ENCODE measurements around the gene UVRAG. TPM values are rescaled to one million over a fixed set of nuclear protein-coding genes. Genes with fewer than 3 reads are reported as not detected.

UVRAG gene
- polyA plus RNA-seq, 1 donor (not counting 4 experiments of a cell fraction or from before 2014, with no cell fraction given): 11.9 TPM

GRCh38 chr11:75809991-75810390 lies 5.0 kb upstream of the UVRAG start:
- H3K9me3 ChIP-seq (ENCODE audit: control insufficient read depth, low read depth, low read length): no peaks in the 10 kb centered on the region
- dilution Hi-C loops (cut with MboI; ENCODE audit: extremely low pct_ligation_motif_present, low sequenced_read_pairs): no loop called here
- H3K79me2 ChIP-seq (ENCODE audit: control insufficient read depth, insufficient read depth, low read length): no peaks in the 10 kb centered on the region
- no peak overlapping the region for H3K9ac ChIP-seq (ENCODE audit: control insufficient read depth, extremely low read depth, insufficient read depth, low read length)
- H4K20me1 ChIP-seq (ENCODE audit: control insufficient read depth, extremely low read depth, insufficient read depth, low read length): no peaks in the 10 kb centered on the region
- peaks cover 17% of the 10 kb centered on the region for H3K4me1 ChIP-seq (ENCODE audit: control insufficient read depth, extremely low read depth, insufficient read depth, low read length)
- no peaks in the 10 kb centered on the region for H3K36me3 ChIP-seq (ENCODE audit: control insufficient read depth in 2 of 2, extremely low read depth in 1 of 2, insufficient read depth in 2 of 2, low read length in 2 of 2)
- no peak overlapping the region for H3K4me2 ChIP-seq (ENCODE audit: control insufficient read depth, extremely low read depth, insufficient read depth, low read depth, low read length)
- H3K4me3 ChIP-seq (ENCODE audit: control insufficient read depth in 2 of 3, extremely low read depth in 1 of 3, insufficient read depth in 2 of 3, low read depth in 1 of 3, low read length in 3 of 3): no peak overlapping the region
- no peak overlapping the region for H2AFZ ChIP-seq (ENCODE audit: control insufficient read depth, low read length)
- no peak overlapping the region for H3K27ac ChIP-seq (ENCODE audit: control insufficient read depth, insufficient read depth, low read length)
- H3K27me3 ChIP-seq (ENCODE audit: control insufficient read depth, extremely low read depth, insufficient read depth, low read length): no peaks in the 10 kb centered on the region
- TF ChIP-seq CTCF (optimal IDR thresholded peaks at IDR 0.05 in 1 of 3, IDR thresholded peaks at IDR 0.05 in 1 of 3, conservative IDR thresholded peaks at IDR 0.05 in 1 of 3; ENCODE audit: extremely low read depth in 1 of 3, insufficient read depth in 2 of 3, low read length in 3 of 3) (no peak), EZH2 (IDR thresholded peaks at IDR 0.05; ENCODE audit: low read length) (no peak)
- H3K9me1 ChIP-seq (ENCODE audit: control insufficient read depth, extremely low read depth, insufficient read depth, low read length): no peaks in the 10 kb centered on the region
- DNase-seq (ENCODE audit: low read depth, low spot score) (no peak), FAIRE-seq (no peak)

GRCh38 chr11:75810637-75811390 lies 4.2 kb upstream of the UVRAG start:
- Histone ChIP-seq H3K4me3 (ENCODE audit: control insufficient read depth in 2 of 3, extremely low read depth in 1 of 3, insufficient read depth in 2 of 3, low read depth in 1 of 3, low read length in 3 of 3) (no peak overlapping the region), H2AFZ (ENCODE audit: control insufficient read depth, low read length) (no peak overlapping the region), H4K20me1 (ENCODE audit: control insufficient read depth, extremely low read depth, insufficient read depth, low read length) (no peaks in the 10 kb centered on the region), H3K4me2 (ENCODE audit: control insufficient read depth, extremely low read depth, insufficient read depth, low read depth, low read length) (no peak overlapping the region), H3K27ac (ENCODE audit: control insufficient read depth, insufficient read depth, low read length) (no peak overlapping the region), H3K9me1 (ENCODE audit: control insufficient read depth, extremely low read depth, insufficient read depth, low read length) (no peaks in the 10 kb centered on the region), H3K27me3 (ENCODE audit: control insufficient read depth, extremely low read depth, insufficient read depth, low read length) (no peaks in the 10 kb centered on the region), H3K9ac (ENCODE audit: control insufficient read depth, extremely low read depth, insufficient read depth, low read length) (no peak overlapping the region), H3K36me3 (ENCODE audit: control insufficient read depth in 2 of 2, extremely low read depth in 1 of 2, insufficient read depth in 2 of 2, low read length in 2 of 2) (no peaks in the 10 kb centered on the region), H3K79me2 (ENCODE audit: control insufficient read depth, insufficient read depth, low read length) (peaks cover 4% of the 10 kb centered on the region), H3K4me1 (ENCODE audit: control insufficient read depth, extremely low read depth, insufficient read depth, low read length) (peaks cover 17% of the 10 kb centered on the region), H3K9me3 (ENCODE audit: control insufficient read depth, low read depth, low read length) (no peaks in the 10 kb centered on the region)
- TF ChIP-seq EZH2 (IDR thresholded peaks at IDR 0.05; ENCODE audit: low read length): no peak
- no peak for TF ChIP-seq CTCF (optimal IDR thresholded peaks at IDR 0.05 in 1 of 3, IDR thresholded peaks at IDR 0.05 in 1 of 3, conservative IDR thresholded peaks at IDR 0.05 in 1 of 3; ENCODE audit: extremely low read depth in 1 of 3, insufficient read depth in 2 of 3, low read length in 3 of 3)
- dilution Hi-C loops (cut with MboI; ENCODE audit: extremely low pct_ligation_motif_present, low sequenced_read_pairs): no loop called here
- no peak for DNase-seq (ENCODE audit: low read depth, low spot score)
- no peak for FAIRE-seq
